Gastrocnemius medialis (tissue), 4 donors: ENCODE results near the gene ZNF23. TPM values are rescaled to one million over a fixed set of nuclear protein-coding genes. Genes with fewer than 3 reads are reported as not detected.

Experiments used
- ATAC-seq, 2 donors: fragments of 150-250 bp; one replicate each; pipeline ENCODE4 v1.9.1; 2016
- DNase-seq, 2 donors: peaks; one replicate each; pipeline ENCODE4 v3.0.0-alpha.2; 2019
- H3K27ac ChIP-seq, 4 donors: fragments of 200-600 bp; sonication (generic); 1 replicate in 1 of 4; 2 replicates in 3 of 4; pipeline ENCODE4 v1.5.1; 2016 to 2018; ENCODE audit warnings: mild to moderate bottlenecking in 2 of 4, moderate library complexity in 1 of 4
- H3K27me3 ChIP-seq, 3 donors: fragments of 200-600 bp; sonication (generic) in 2 of 3; 1 replicate in 1 of 3; 2 replicates in 2 of 3; pipeline versions ENCODE4 v1.5.1 to v1.6.0; 2016 to 2019; ENCODE audit warnings: mild to moderate bottlenecking in 1 of 3, moderate library complexity in 1 of 3
- H3K36me3 ChIP-seq, 2 donors: fragments of 200-600 bp; sonication (generic) in 1 of 2; one replicate each; pipeline ENCODE4 v1.5.1; 2017 to 2018
- H3K4me1 ChIP-seq, 2 donors: fragments of 200-600 bp; sonication (generic) in 1 of 2; one replicate each; pipeline ENCODE4 v1.5.1; 2016 to 2017; ENCODE audit warnings: mild to moderate bottlenecking in 2 of 2
- H3K4me3 ChIP-seq, 4 donors: fragments of 200-600 bp; sonication (generic) in 3 of 4; 1 replicate in 1 of 4; 2 replicates in 3 of 4; pipeline ENCODE4 v1.5.1; 2016 to 2019; ENCODE audit warnings: mild to moderate bottlenecking in 2 of 4
- H3K9me3 ChIP-seq, 3 donors: fragments of 200-600 bp; sonication (generic) in 2 of 3; 1 replicate in 1 of 3; 2 replicates in 2 of 3; pipeline ENCODE4 v1.5.1; 2016 to 2019
- POLR2A ChIP-seq, 2 donors: fragments of 450-650 bp; IDR thresholded peaks; one replicate each; pipeline ENCODE4 v1.6.1; 2017; ENCODE audit warnings: antibody characterized with exemption in 2 of 2, mild to moderate bottlenecking in 2 of 2, moderate library complexity in 2 of 2
- in situ Hi-C, 4 donors: fragments of 200-750 bp; cut with MboI; loops; one replicate each; pipeline versions ENCODE4 v1.15.0 to v1.8.0; 2017; ENCODE audit warnings: low sequenced_read_pairs in 4 of 4
- intact Hi-C: fragments of 100-400 bp; cut with DNase I; formaldehyde crosslinking; loops from one replicate; pipeline ENCODE4 v1.15.1; 2023; ENCODE audit warnings: low total_unique reads
- total RNA-seq, 4 donors: library from RNA; depleted of rRNA; stranded (reverse); fragments of >200 nt; gene quantifications; one replicate each; pipeline versions ENCODE4 v1.1.0 to v1.2.3, GENCODE V29; 2016
- TF ChIP-seq, protein P1 (sequence below), 5 experiments: fragments of 450-650 bp in 3 of 5; fragments of 200-600 bp in 2 of 5; sonication (generic) in 2 of 5; IDR thresholded peaks in 4 of 5; conservative IDR thresholded peaks in 1 of 5; 1 replicate in 4 of 5; 2 replicates in 1 of 5; pipeline ENCODE4 v1.5.1; 2016 to 2019; ENCODE audit warnings: antibody characterized with exemption in 5 of 5, mild to moderate bottlenecking in 3 of 5, moderate library complexity in 3 of 5

ZNF23 gene
- total RNA-seq, 4 donors from 2014 or later = 3.6 to 5.6 (median 4.7) TPM

DNA sequence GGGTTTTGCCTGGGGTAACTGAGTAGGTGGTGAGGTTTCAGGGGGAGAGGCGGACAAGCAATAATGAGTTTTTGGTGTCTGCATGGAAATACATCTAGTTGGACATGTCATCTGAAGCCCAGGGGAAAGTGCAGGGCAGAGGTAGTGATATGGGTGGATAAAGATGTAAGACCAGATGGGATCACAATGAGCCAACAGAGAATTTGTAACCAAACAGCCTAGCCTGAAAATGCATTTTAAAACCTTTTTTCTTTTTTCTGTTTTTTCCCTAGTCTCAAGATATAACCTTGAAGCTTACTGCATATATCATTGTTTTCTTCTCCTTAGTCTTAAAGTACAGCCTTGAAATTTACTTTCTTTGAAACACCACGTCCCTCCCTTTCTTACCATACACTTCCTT is 30.7 kb upstream of the ZNF23 start:
- H3K27me3 ChIP-seq = peaks cover 0 to 5% (median 0%) of the 10 kb centered on the region in 3 donors
- no peaks in the 10 kb centered on the region for H3K4me1 ChIP-seq
- ATAC-seq = no peak
- no peak overlapping the region for H3K27ac ChIP-seq
- intact Hi-C loops (no loop called here), in situ Hi-C loops (loop anchor here in 1 of 4 donors (5.0 kb wide), 1 partner anchor 40 kb away; no protein-coding TSS in a partner anchor)
- no peaks in the 10 kb centered on the region for H3K36me3 ChIP-seq
- H3K9me3 ChIP-seq = no peaks in the 10 kb centered on the region
- H3K4me3 ChIP-seq = no peak overlapping the region
- no peak for DNase-seq
- TF ChIP-seq, protein P1, sequence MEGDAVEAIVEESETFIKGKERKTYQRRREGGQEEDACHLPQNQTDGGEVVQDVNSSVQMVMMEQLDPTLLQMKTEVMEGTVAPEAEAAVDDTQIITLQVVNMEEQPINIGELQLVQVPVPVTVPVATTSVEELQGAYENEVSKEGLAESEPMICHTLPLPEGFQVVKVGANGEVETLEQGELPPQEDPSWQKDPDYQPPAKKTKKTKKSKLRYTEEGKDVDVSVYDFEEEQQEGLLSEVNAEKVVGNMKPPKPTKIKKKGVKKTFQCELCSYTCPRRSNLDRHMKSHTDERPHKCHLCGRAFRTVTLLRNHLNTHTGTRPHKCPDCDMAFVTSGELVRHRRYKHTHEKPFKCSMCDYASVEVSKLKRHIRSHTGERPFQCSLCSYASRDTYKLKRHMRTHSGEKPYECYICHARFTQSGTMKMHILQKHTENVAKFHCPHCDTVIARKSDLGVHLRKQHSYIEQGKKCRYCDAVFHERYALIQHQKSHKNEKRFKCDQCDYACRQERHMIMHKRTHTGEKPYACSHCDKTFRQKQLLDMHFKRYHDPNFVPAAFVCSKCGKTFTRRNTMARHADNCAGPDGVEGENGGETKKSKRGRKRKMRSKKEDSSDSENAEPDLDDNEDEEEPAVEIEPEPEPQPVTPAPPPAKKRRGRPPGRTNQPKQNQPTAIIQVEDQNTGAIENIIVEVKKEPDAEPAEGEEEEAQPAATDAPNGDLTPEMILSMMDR (IDR thresholded peaks at IDR 0.05 in 4 of 5, conservative IDR thresholded peaks at IDR 0.05 in 1 of 5) = no peak
- TF ChIP-seq POLR2A (IDR thresholded peaks at IDR 0.05) = no peak

DNA sequence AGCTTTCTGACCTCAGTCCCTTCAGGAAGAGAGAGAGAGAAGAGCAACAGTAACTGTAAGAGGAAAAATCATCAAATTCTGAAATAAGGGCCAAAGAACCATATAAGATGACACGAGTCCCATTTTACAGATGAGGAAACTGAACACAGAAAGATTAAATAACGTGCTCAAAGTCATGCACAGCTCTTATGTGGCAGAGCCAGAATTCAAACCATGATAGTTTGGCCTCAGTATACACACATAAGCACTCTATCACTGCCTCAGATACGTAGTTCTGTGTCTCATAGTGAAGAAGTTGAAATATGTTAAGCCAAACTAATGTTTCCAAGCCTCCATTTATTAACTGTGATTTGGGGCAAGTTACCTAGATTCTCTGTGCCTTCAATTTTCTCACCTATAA is 29.0 kb upstream of the ZNF23 start:
- in situ Hi-C loops (loop anchor here in 1 of 4 donors (5.0 kb wide), 1 partner anchor 39 kb away; no protein-coding TSS in a partner anchor), intact Hi-C loops (no loop called here)
- Histone ChIP-seq H3K36me3 (no peaks in the 10 kb centered on the region), H3K27me3 (peaks cover 0 to 5% (median 0%) of the 10 kb centered on the region in 3 donors), H3K4me1 (no peaks in the 10 kb centered on the region), H3K9me3 (no peaks in the 10 kb centered on the region), H3K27ac (no peak overlapping the region), H3K4me3 (no peak overlapping the region)
- DNase-seq (no peak), ATAC-seq (no peak)
- TF ChIP-seq, protein P1 (IDR thresholded peaks at IDR 0.05 in 4 of 5, conservative IDR thresholded peaks at IDR 0.05 in 1 of 5) = no peak
- TF ChIP-seq POLR2A (IDR thresholded peaks at IDR 0.05) = no peak

DNA sequence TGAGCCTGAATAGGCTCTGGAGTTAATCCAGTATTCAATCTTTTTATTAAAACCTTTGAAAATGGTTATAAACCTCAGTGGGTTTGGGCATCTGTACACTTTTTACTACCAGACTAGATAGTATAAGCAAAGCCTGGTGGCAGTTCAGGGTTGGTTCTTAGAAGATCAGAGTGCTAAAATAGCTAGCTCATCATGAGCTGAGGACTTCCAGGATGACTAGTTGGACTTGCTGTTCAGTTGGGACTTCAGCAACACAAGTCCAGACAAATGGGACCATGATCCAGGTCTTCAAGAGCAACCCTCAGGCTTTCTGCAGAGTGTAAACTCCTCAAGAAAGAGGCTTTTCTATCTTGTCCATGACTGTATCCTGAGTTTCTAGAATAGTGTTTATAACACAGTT is 28.3 kb upstream of the ZNF23 start:
- TF ChIP-seq POLR2A (IDR thresholded peaks at IDR 0.05) = no peak
- TF ChIP-seq, protein P1 (IDR thresholded peaks at IDR 0.05 in 4 of 5, conservative IDR thresholded peaks at IDR 0.05 in 1 of 5) = no peak
- no peaks in the 10 kb centered on the region for H3K4me1 ChIP-seq
- no peaks in the 10 kb centered on the region for H3K36me3 ChIP-seq
- H3K27me3 ChIP-seq = no peaks in the 10 kb centered on the region
- no peaks in the 10 kb centered on the region for H3K9me3 ChIP-seq
- in situ Hi-C loops (loop anchor here in 1 of 4 donors (5.0 kb wide), 1 partner anchor 38 kb away; no protein-coding TSS in a partner anchor), intact Hi-C loops (no loop called here)
- DNase-seq = no peak
- H3K27ac ChIP-seq = no peak overlapping the region
- no peak for ATAC-seq
- H3K4me3 ChIP-seq = no peak overlapping the region

DNA sequence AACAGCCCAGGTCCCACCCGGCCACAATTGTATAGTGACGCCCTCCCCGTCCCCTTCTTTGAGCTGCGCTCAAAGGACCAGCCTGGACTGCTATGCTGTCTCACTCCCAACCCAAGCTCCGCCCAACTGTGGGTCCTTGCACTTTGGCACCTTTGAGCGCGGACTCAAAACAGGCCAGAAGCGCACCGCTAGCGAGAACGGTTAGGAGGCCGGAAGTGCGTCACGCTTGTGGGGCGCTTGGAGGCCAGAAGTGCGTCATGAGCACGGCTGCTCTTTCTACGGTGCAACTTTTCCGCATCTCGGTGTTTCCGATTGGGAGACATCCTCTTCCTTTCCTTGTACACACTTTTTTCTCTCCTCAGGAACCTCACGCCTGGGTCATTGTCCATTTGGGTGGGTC is 27.1 kb upstream of the ZNF23 start, which contains the start of gene ZNF19:
Gene ZNF19 (minus strand): TSS at position 203 of the 400 bp plus-strand sequence. CDS start 7,210 bp downstream, outside the sequence.
- in situ Hi-C loops = no loop called here

More for the DNA sequence above, 27.1 kb upstream of the ZNF23 start, which contains the start of gene ZNF19:
- Histone ChIP-seq H3K9me3 (no peaks in the 10 kb centered on the region), H3K27ac (no peak within 1 kb of the TSS), H3K4me3 (no peak within 1 kb of the TSS), H3K4me1 (peaks cover 0 to 4% of the 10 kb centered on the region in 2 donors), H3K36me3 (no peaks in the 10 kb centered on the region), H3K27me3 (no peaks in the 10 kb centered on the region)
- DNase-seq (no peak), ATAC-seq (no peak)
- intact Hi-C loops = loop anchor here (10.0 kb wide), 1 partner anchor 204 kb away; the partner anchor contains the start of gene CMTR2
- TF ChIP-seq POLR2A (IDR thresholded peaks at IDR 0.05) = no peak
- TF ChIP-seq, protein P1 (IDR thresholded peaks at IDR 0.05 in 4 of 5, conservative IDR thresholded peaks at IDR 0.05 in 1 of 5) = no peak
